Gastroesophageal sphincter (tissue), 3 donors: ENCODE results near the gene TMEM181.

ENCODE experiments used
- CTCF ChIP-seq, 4 experiments: fragments of 200-600 bp in 2 of 4; fragments of 450-650 bp in 2 of 4; sonication (generic) in 1 of 4; IDR thresholded peaks; one replicate each; pipeline ENCODE4 v1.5.1; 2017 to 2019; ENCODE audit warnings: antibody characterized with exemption in 4 of 4, mild to moderate bottlenecking in 2 of 4, moderate library complexity in 2 of 4
- POLR2A ChIP-seq, 2 donors: fragments of 450-650 bp; IDR thresholded peaks; one replicate each; pipeline ENCODE4 v1.6.1; 2017; ENCODE audit warnings: antibody characterized with exemption in 2 of 2, mild to moderate bottlenecking in 2 of 2, moderate library complexity in 1 of 2

GRCh38 chr6:158647501-158647900 lies 87.6 kb downstream of the TMEM181 start:
- no peak for TF ChIP-seq CTCF (IDR thresholded peaks at IDR 0.05)
- no peak for TF ChIP-seq POLR2A (IDR thresholded peaks at IDR 0.05)
